Stomach (tissue), 4 donors: ENCODE results near the gene LMX1A.

Source experiments
- CTCF ChIP-seq, 7 experiments: fragments of 450-650 bp in 4 of 7; fragments of 200-600 bp in 3 of 7; sonication (generic) in 3 of 7; IDR thresholded peaks; one replicate each; pipeline ENCODE4 v1.5.1; 2016 to 2019; ENCODE audit warnings: antibody characterized with exemption in 7 of 7, control low read depth in 2 of 7, mild to moderate bottlenecking in 1 of 7
- EP300 ChIP-seq: sonication (generic); formaldehyde crosslinking; IDR thresholded peaks from one replicate; pipeline ENCODE4 v1.6.1; 2017; ENCODE audit warnings: antibody characterized with exemption
- POLR2A ChIP-seq, 4 donors: fragments of 450-650 bp; IDR thresholded peaks; one replicate each; pipeline ENCODE4 v1.6.1; 2016; ENCODE audit warnings: antibody characterized with exemption in 4 of 4, control low read depth in 2 of 4, mild to moderate bottlenecking in 1 of 4, moderate library complexity in 1 of 4
- POLR2AphosphoS5 ChIP-seq, 3 donors: sonication (generic); formaldehyde crosslinking; IDR thresholded peaks; one replicate each; pipeline ENCODE4 v1.6.1; 2016; ENCODE audit warnings: antibody characterized with exemption in 3 of 3

GRCh38 chr1:165281207-165281901 lies 75.2 kb downstream of the LMX1A start:
- TF ChIP-seq POLR2A (IDR thresholded peaks at IDR 0.05) (no peak), POLR2AphosphoS5 (IDR thresholded peaks at IDR 0.05) (no peak), CTCF (IDR thresholded peaks at IDR 0.05) (no peak), EP300 (no peak)
